Measurements from ENCODE around the gene MCL1. TPM values are rescaled to one million over a fixed set of nuclear protein-coding genes. Genes with fewer than 3 reads are reported as not detected.

The MCL1 gene
- total and polyA plus RNA-seq, 2 of the 13 experiments (the other 11 are each of a cell fraction or from before 2014, with no cell fraction given): 69.5 to 125 TPM

- TF ChIP-seq ZNF646 (CRISPR knock-in tag; IDR thresholded peaks at IDR 0.05): no peak
- TF ChIP-seq ZNF891 (CRISPR knock-in tag; IDR thresholded peaks at IDR 0.05): 0 out of 2 replicates have a peak, but pooled peaks have one; percentile 42
- TF ChIP-seq, protein P1, sequence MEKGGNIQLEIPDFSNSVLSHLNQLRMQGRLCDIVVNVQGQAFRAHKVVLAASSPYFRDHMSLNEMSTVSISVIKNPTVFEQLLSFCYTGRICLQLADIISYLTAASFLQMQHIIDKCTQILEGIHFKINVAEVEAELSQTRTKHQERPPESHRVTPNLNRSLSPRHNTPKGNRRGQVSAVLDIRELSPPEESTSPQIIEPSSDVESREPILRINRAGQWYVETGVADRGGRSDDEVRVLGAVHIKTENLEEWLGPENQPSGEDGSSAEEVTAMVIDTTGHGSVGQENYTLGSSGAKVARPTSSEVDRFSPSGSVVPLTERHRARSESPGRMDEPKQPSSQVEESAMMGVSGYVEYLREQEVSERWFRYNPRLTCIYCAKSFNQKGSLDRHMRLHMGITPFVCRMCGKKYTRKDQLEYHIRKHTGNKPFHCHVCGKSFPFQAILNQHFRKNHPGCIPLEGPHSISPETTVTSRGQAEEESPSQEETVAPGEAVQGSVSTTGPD (CRISPR knock-in tag; IDR thresholded peaks at IDR 0.05): peak; percentile 94
- no peak for TF ChIP-seq HNF1A (IDR thresholded peaks at IDR 0.05; ENCODE audit: low read depth)
- 0 out of 2 replicates have a peak, but pooled peaks have one; percentile 32 for TF ChIP-seq HNF1A (CRISPR knock-in tag; IDR thresholded peaks at IDR 0.05; ENCODE audit: borderline replicate concordance)
- TF ChIP-seq DR1 (CRISPR knock-in tag; IDR thresholded peaks at IDR 0.05): peak; percentile 49; the same call in 1 of the 2 replicates
- TF ChIP-seq ZNF263 (CRISPR knock-in tag; IDR thresholded peaks at IDR 0.05): peak; percentile 82
- TF ChIP-seq KDM3A (CRISPR knock-in tag; IDR thresholded peaks at IDR 0.05; ENCODE audit: low read depth): 0 out of 2 replicates have a peak, but pooled peaks have one; percentile 19
- TF ChIP-seq KDM1A (CRISPR knock-in tag; IDR thresholded peaks at IDR 0.05): no peak
- TF ChIP-seq KDM5A (IDR thresholded peaks at IDR 0.05; ENCODE audit: borderline replicate concordance, low read length): peak; percentile 58; the same call in 1 of the 2 replicates
- TF ChIP-seq ZNF264 (CRISPR knock-in tag; IDR thresholded peaks at IDR 0.05): peak; percentile 56; the same call in 1 of the 2 replicates
- TF ChIP-seq, protein P2, sequence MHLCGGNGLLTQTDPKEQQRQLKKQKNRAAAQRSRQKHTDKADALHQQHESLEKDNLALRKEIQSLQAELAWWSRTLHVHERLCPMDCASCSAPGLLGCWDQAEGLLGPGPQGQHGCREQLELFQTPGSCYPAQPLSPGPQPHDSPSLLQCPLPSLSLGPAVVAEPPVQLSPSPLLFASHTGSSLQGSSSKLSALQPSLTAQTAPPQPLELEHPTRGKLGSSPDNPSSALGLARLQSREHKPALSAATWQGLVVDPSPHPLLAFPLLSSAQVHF (CRISPR knock-in tag; IDR thresholded peaks at IDR 0.05): peak; percentile 56; the same call in 1 of the 2 replicates
- TF ChIP-seq DNMT1 (CRISPR knock-in tag; IDR thresholded peaks at IDR 0.05): no peak
- TF ChIP-seq KMT2B (CRISPR knock-in tag; IDR thresholded peaks at IDR 0.05): no peak
- TF ChIP-seq, protein P3, sequence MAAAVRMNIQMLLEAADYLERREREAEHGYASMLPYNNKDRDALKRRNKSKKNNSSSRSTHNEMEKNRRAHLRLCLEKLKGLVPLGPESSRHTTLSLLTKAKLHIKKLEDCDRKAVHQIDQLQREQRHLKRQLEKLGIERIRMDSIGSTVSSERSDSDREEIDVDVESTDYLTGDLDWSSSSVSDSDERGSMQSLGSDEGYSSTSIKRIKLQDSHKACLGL (CRISPR knock-in tag; IDR thresholded peaks at IDR 0.05): peak; percentile 45; the same call in 1 of the 2 replicates
- TF ChIP-seq POLR2G (IDR thresholded peaks at IDR 0.05; ENCODE audit: low read depth, low read length): peak; percentile 77
These were observed 18.0 kb downstream of the MCL1 start (continued) for GRCh38 chr1:150561254-150561973.
